HUES64 (cell line): ENCODE results near the gene DDAH1.

ENCODE experiments used
- H3K27ac ChIP-seq: 2 replicates; pipeline ENCODE4 v1.7.0; 2013; ENCODE audit warnings: low read depth, low read length, inconsistent platforms
- H3K27me3 ChIP-seq: 2 replicates; pipeline ENCODE4 v1.6.1; 2013; ENCODE audit warnings: mild to moderate bottlenecking, low read length; ENCODE audit not compliant: insufficient read depth
- H3K36me3 ChIP-seq: 2 replicates; pipeline ENCODE4 v1.6.1; 2013; ENCODE audit warnings: mild to moderate bottlenecking, low read length; ENCODE audit not compliant: insufficient read depth
- H3K4me1 ChIP-seq: 2 replicates; pipeline ENCODE4 v1.6.1; 2013; ENCODE audit warnings: mild to moderate bottlenecking, low read length, moderate library complexity; ENCODE audit not compliant: insufficient read depth
- H3K4me3 ChIP-seq: 2 replicates; pipeline ENCODE4 v1.5.1; 2013; ENCODE audit warnings: mild to moderate bottlenecking, low read length, moderate library complexity
- H3K9ac ChIP-seq: 2 replicates; pipeline ENCODE4 v1.6.1; 2013; ENCODE audit warnings: mild to moderate bottlenecking, low read depth, low read length
- H3K9me3 ChIP-seq: 2 replicates; pipeline ENCODE4 v1.6.1; 2013; ENCODE audit warnings: low read depth, low read length; ENCODE audit not compliant: insufficient read depth
- WGBS: fragments of 150-250, 120-280 bp; methylation state at CpG from one replicate; pipeline ENCODE4 v1.1.7; 2013; ENCODE audit warnings: missing lambda C conversion rate; 5-methylcytosine and 5-hydroxymethylcytosine counted together

Gene DDAH1

GRCh38 chr1:85393490-85393889 lies 71.5 kb downstream of the DDAH1 start:
- H3K4me1 ChIP-seq: peaks cover 33% of the 10 kb centered on the region
- H3K27ac ChIP-seq: peak overlapping the region; percentile 75
- H3K9ac ChIP-seq: peak overlapping the region; percentile 23; the same call in 1 of the 2 replicates
- H3K27me3 ChIP-seq: no peaks in the 10 kb centered on the region
- no peaks in the 10 kb centered on the region for H3K36me3 ChIP-seq
- H3K4me3 ChIP-seq: 0 out of 2 replicates have a peak overlapping the region, but pooled peaks have one; percentile 5
- no peaks in the 10 kb centered on the region for H3K9me3 ChIP-seq

- no peak overlapping the region for H3K4me3 ChIP-seq
- no peak overlapping the region for H3K9ac ChIP-seq
- H3K4me1 ChIP-seq: peaks cover 8% of the 10 kb centered on the region
- 0 out of 2 replicates have a peak, but pooled peaks cover 2% of the 10 kb centered on the region for H3K9me3 ChIP-seq
- no peaks in the 10 kb centered on the region for H3K36me3 ChIP-seq
- no peaks in the 10 kb centered on the region for H3K27me3 ChIP-seq
- H3K27ac ChIP-seq: no peak overlapping the region
Measured at GRCh38 chr1:85388416-85388815, 76.5 kb downstream of the DDAH1 start.

- H3K4me1 ChIP-seq: peaks cover 2% of the 10 kb centered on the region
- WGBS: 94% methylated on average over 2 of the region's 2 CpGs
- no peak overlapping the region for H3K4me3 ChIP-seq
- no peak overlapping the region for H3K27ac ChIP-seq
- no peaks in the 10 kb centered on the region for H3K36me3 ChIP-seq
- peaks cover 8% of the 10 kb centered on the region for H3K9me3 ChIP-seq
- H3K9ac ChIP-seq: no peak overlapping the region
- H3K27me3 ChIP-seq: no peaks in the 10 kb centered on the region
Measured at GRCh38 chr1:85387781-85388180, 77.2 kb downstream of the DDAH1 start.

GRCh38 chr1:85386068-85386722 lies 78.8 kb downstream of the DDAH1 start:
- WGBS: 96% methylated on average over 3 of the region's 3 CpGs
- no peak overlapping the region for H3K4me3 ChIP-seq
- H3K4me1 ChIP-seq: no peaks in the 10 kb centered on the region
- H3K9me3 ChIP-seq: peaks cover 15% of the 10 kb centered on the region
- no peaks in the 10 kb centered on the region for H3K36me3 ChIP-seq
- H3K27ac ChIP-seq: no peak overlapping the region
- H3K9ac ChIP-seq: no peak overlapping the region
- H3K27me3 ChIP-seq: no peaks in the 10 kb centered on the region

- Histone ChIP-seq H3K36me3 (no peaks in the 10 kb centered on the region), H3K27me3 (no peaks in the 10 kb centered on the region), H3K4me1 (peaks cover 7% of the 10 kb centered on the region), H3K9me3 (peaks cover 15% of the 10 kb centered on the region), H3K9ac (no peak overlapping the region), H3K4me3 (no peak overlapping the region), H3K27ac (no peak overlapping the region)
- 91% methylated on average over 3 of the region's 4 CpGs for WGBS
Measured at GRCh38 chr1:85379203-85380136, 85.5 kb downstream of the DDAH1 start.

- Histone ChIP-seq H3K36me3 (no peaks in the 10 kb centered on the region), H3K4me3 (no peak overlapping the region), H3K9me3 (peaks cover 15% of the 10 kb centered on the region), H3K4me1 (peaks cover 16% of the 10 kb centered on the region), H3K27me3 (no peaks in the 10 kb centered on the region), H3K9ac (no peak overlapping the region), H3K27ac (no peak overlapping the region)
- WGBS: 75% methylated on average over 2 of the region's 2 CpGs
Measured at GRCh38 chr1:85378534-85378933, 86.4 kb downstream of the DDAH1 start.

- H3K4me3 ChIP-seq: no peak overlapping the region
- H3K9me3 ChIP-seq: no peaks in the 10 kb centered on the region
- 95% methylated on average over 1 of the region's 1 CpG for WGBS
- no peak overlapping the region for H3K9ac ChIP-seq
- H3K4me1 ChIP-seq: peaks cover 17% of the 10 kb centered on the region
- H3K27me3 ChIP-seq: no peaks in the 10 kb centered on the region
- no peaks in the 10 kb centered on the region for H3K36me3 ChIP-seq
- H3K27ac ChIP-seq: no peak overlapping the region
Measured at GRCh38 chr1:85376356-85376755, 88.6 kb downstream of the DDAH1 start.

GRCh38 chr1:85375493-85375892 lies 89.5 kb downstream of the DDAH1 start:
- peaks cover 17% of the 10 kb centered on the region for H3K4me1 ChIP-seq
- 92% methylated on average over 1 of the region's 2 CpGs for WGBS
- no peaks in the 10 kb centered on the region for H3K9me3 ChIP-seq
- H3K36me3 ChIP-seq: no peaks in the 10 kb centered on the region
- H3K27ac ChIP-seq: no peak overlapping the region
- no peak overlapping the region for H3K9ac ChIP-seq
- H3K27me3 ChIP-seq: no peaks in the 10 kb centered on the region
- no peak overlapping the region for H3K4me3 ChIP-seq

- Histone ChIP-seq H3K36me3 (no peaks in the 10 kb centered on the region), H3K27me3 (no peaks in the 10 kb centered on the region), H3K9ac (no peak overlapping the region), H3K4me3 (no peak overlapping the region), H3K4me1 (peaks cover 17% of the 10 kb centered on the region), H3K9me3 (no peaks in the 10 kb centered on the region), H3K27ac (no peak overlapping the region)
Measured at GRCh38 chr1:85374160-85374559, 90.8 kb downstream of the DDAH1 start.

- no peaks in the 10 kb centered on the region for H3K9me3 ChIP-seq
- no peaks in the 10 kb centered on the region for H3K27me3 ChIP-seq
- WGBS: 86% methylated on average over 3 of the region's 3 CpGs
- no peaks in the 10 kb centered on the region for H3K36me3 ChIP-seq
- H3K4me3 ChIP-seq: no peak overlapping the region
- H3K27ac ChIP-seq: no peak overlapping the region
- H3K4me1 ChIP-seq: peaks cover 17% of the 10 kb centered on the region
- no peak overlapping the region for H3K9ac ChIP-seq
Measured at GRCh38 chr1:85373378-85373708, 91.6 kb downstream of the DDAH1 start.

- WGBS: 89% methylated on average over 3 of the region's 5 CpGs
- Histone ChIP-seq H3K4me3 (no peak overlapping the region), H3K9me3 (no peaks in the 10 kb centered on the region), H3K36me3 (no peaks in the 10 kb centered on the region), H3K4me1 (peaks cover 17% of the 10 kb centered on the region), H3K27me3 (no peaks in the 10 kb centered on the region), H3K9ac (no peak overlapping the region), H3K27ac (no peak overlapping the region)
Measured at GRCh38 chr1:85372683-85373377, 92.1 kb downstream of the DDAH1 start.
